IPS-NIHi7 (cell line): ENCODE results near the gene PPARA.
A peak's percentile ranks its signal among the peaks of the same experiment; 100 is the strongest.
"Not testable (repeated sequence)": the region's sequence is repeated elsewhere in the genome, so short reads cannot be mapped to it uniquely, and the experiment has no call there.

ENCODE experiments used
- DNase-seq: peaks from one replicate; pipeline ENCODE4 v3.0.0; 2012; ENCODE audit warnings: mixed read lengths; ENCODE audit errors: extremely low spot score

Gene PPARA

GRCh38 chr22:46125816-46126765 is 24.2 kb upstream of the PPARA start:
- DNase-seq: no peak

GRCh38 chr22:46126853-46127385 is 23.4 kb upstream of the PPARA start:
- no peak for DNase-seq

GRCh38 chr22:46127556-46127955 is 22.8 kb upstream of the PPARA start:
- DNase-seq: no peak

- DNase-seq: no peak
Measured at GRCh38 chr22:46128606-46129005, 21.7 kb upstream of the PPARA start.

GRCh38 chr22:46129390-46130041 is 20.8 kb upstream of the PPARA start:
- no peak for DNase-seq

GRCh38 chr22:46131151-46131587 is 19.2 kb upstream of the PPARA start:
- peak; percentile 93 for DNase-seq

- not testable (repeated sequence) for DNase-seq
Measured at GRCh38 chr22:46132193-46132829, 18.0 kb upstream of the PPARA start.

- DNase-seq: no peak
Measured at GRCh38 chr22:46132830-46133587, 17.3 kb upstream of the PPARA start.

- no peak for DNase-seq
Measured at GRCh38 chr22:46133588-46133855, 16.8 kb upstream of the PPARA start.

- no peak for DNase-seq
Measured at GRCh38 chr22:46134111-46134705, 16.1 kb upstream of the PPARA start.

- DNase-seq: no peak
Measured at GRCh38 chr22:46135611-46136485, 14.5 kb upstream of the PPARA start.

- no peak for DNase-seq
Measured at GRCh38 chr22:46136486-46137217, 13.7 kb upstream of the PPARA start.

GRCh38 chr22:46137218-46137766 is 13.0 kb upstream of the PPARA start:
- no peak for DNase-seq

GRCh38 chr22:46138058-46138797 is 12.1 kb upstream of the PPARA start:
- no peak for DNase-seq

- not testable (repeated sequence) for DNase-seq
Measured at GRCh38 chr22:46139417-46139816, 10.9 kb upstream of the PPARA start.

GRCh38 chr22:46139895-46140350 is 10.4 kb upstream of the PPARA start:
- DNase-seq: no peak

GRCh38 chr22:46140989-46141928 is 9.1 kb upstream of the PPARA start:
- DNase-seq: no peak
